Heart left ventricle (tissue), 13 donors: ENCODE data around the gene SMC1B.
"Not testable (repeated sequence)": the region's sequence is repeated elsewhere in the genome, so short reads cannot be mapped to it uniquely, and the experiment has no call there.

Source experiments
- POLR2A ChIP-seq, 2 donors: fragments of 450-650 bp; IDR thresholded peaks; one replicate each; pipeline ENCODE4 v1.6.1; 2017; ENCODE audit warnings: antibody characterized with exemption in 2 of 2, mild to moderate bottlenecking in 2 of 2, moderate library complexity in 2 of 2
- TF ChIP-seq, protein P1 (sequence below), 12 donors: fragments of 200-600 bp; sonication (generic) in 4 of 12; IDR thresholded peaks; one replicate each; pipeline versions ENCODE4 v1.5.0 to v1.8.0; 2018 to 2022; ENCODE audit warnings: antibody characterized with exemption in 12 of 12, mild to moderate bottlenecking in 5 of 12
- donor health status: ischemic (EF 13 %, LVEDD 7.1; RV severe dilation, severe dysfunction).
- donor health status: DM: no; HTN: yes; CAD: no.
- donor health status: DM: no; HTN: no; CAD: no.
- donor health status: ischemic (EF 25% LVEDD 6.9; RV normal size, moderate dysfunction).
- donor health status: ischemic (EF 25% LVEDD 5.7; RV mildly dilated, moderate dysfunction).
- donor health status: ischemic (EF 35%, LVEDD 5.7; RV mildly dilated, moderate dysfunction).
- donor health status: nonischemic (EF 11% LVEDD 7.7; RV severe dilation, severe dysfunction).
- donor health status: DM: yes; HTN: yes; CAD: no.
- donor health status: PGD.
- donor health status: ischemic (EF 29% LVEDD 5.4; RV normal size, mild dysfunction).
- donor health status: nonischemic (EF 23%, LVEDD 6.1; RV moderate dilation, normal function).

DNA sequence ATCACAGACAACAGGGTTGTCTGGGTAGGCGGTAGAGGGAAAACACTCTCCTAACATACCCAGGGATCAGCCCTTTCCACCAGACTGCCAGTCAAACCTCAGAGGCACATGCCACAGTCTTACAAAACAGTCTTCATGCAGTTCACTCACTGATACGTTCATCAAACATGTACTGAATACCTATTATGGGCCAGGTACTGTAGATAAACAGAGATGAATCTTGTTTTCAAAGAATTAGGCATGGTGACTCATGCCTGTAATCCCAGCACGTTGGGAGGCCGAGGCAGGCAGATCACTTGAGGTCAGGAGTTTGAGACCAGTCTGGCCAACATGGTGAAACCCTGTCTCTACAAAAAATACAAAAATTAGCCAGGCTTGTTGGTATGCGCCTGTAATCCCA is 60.6 kb downstream of the SMC1B start:
- TF ChIP-seq, protein P1, sequence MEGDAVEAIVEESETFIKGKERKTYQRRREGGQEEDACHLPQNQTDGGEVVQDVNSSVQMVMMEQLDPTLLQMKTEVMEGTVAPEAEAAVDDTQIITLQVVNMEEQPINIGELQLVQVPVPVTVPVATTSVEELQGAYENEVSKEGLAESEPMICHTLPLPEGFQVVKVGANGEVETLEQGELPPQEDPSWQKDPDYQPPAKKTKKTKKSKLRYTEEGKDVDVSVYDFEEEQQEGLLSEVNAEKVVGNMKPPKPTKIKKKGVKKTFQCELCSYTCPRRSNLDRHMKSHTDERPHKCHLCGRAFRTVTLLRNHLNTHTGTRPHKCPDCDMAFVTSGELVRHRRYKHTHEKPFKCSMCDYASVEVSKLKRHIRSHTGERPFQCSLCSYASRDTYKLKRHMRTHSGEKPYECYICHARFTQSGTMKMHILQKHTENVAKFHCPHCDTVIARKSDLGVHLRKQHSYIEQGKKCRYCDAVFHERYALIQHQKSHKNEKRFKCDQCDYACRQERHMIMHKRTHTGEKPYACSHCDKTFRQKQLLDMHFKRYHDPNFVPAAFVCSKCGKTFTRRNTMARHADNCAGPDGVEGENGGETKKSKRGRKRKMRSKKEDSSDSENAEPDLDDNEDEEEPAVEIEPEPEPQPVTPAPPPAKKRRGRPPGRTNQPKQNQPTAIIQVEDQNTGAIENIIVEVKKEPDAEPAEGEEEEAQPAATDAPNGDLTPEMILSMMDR (IDR thresholded peaks at IDR 0.05): not testable (repeated sequence)
- TF ChIP-seq POLR2A (IDR thresholded peaks at IDR 0.05): not testable (repeated sequence)
